Measurements from ENCODE around the gene UBASH3B. TPM values are rescaled to one million over a fixed set of nuclear protein-coding genes. Genes with fewer than 3 reads are reported as not detected.
A peak's percentile ranks its signal among the peaks of the same experiment; 100 is the strongest.
"Not testable (repeated sequence)": the region's sequence is repeated elsewhere in the genome, so short reads cannot be mapped to it uniquely, and the experiment has no call there.

The UBASH3B gene, protein sequence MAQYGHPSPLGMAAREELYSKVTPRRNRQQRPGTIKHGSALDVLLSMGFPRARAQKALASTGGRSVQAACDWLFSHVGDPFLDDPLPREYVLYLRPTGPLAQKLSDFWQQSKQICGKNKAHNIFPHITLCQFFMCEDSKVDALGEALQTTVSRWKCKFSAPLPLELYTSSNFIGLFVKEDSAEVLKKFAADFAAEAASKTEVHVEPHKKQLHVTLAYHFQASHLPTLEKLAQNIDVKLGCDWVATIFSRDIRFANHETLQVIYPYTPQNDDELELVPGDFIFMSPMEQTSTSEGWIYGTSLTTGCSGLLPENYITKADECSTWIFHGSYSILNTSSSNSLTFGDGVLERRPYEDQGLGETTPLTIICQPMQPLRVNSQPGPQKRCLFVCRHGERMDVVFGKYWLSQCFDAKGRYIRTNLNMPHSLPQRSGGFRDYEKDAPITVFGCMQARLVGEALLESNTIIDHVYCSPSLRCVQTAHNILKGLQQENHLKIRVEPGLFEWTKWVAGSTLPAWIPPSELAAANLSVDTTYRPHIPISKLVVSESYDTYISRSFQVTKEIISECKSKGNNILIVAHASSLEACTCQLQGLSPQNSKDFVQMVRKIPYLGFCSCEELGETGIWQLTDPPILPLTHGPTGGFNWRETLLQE
- 1 to 10 TPM; 1.8 to 6.6 (median 3.4) TPM for total RNA-seq

DNA sequence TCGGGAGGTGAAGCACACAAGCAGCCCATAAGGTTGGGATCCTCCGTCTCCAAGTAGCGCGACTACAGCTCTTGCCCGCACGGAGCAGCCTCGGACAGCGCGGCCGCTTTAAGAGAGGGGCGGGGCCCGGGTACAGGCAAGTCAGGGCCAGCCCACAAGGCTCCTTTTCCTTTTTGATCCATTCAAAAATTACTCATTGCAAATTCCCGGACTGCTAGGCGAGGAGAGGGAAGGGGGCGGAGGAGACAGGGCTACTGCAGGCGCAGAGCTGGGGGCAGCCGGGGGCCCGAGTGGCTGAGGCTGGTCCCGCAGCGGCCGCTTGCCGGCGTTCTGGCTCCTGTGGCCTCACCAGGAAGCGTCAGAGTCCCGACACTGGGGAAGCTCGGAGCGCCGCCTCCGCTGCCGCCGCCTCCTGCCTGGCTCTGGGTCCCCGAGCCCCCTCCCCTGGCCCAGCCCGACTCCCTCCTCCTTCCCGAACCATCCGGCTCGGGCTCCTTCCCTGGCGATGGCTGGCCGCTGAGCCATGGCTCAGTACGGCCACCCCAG lies at the start of gene UBASH3B:
UBASH3B (plus strand) TSS at position 196 of the 546 bp plus-strand sequence; CDS start at position 524, 328 bp downstream.
- Histone ChIP-seq H3K27ac (peak within 1 kb of the TSS; percentile 21 to 90 (median 88)), H3K36me3 (no peaks in the 10 kb centered on the region), H3K4me1 (peaks cover 0 to 16% (median 9%) of the 10 kb centered on the region in 3 donors), H3K9me3 (no peaks in the 10 kb centered on the region), H3K27me3 (peaks cover 21% of the 10 kb centered on the region), H3K4me3 (peak within 1 kb of the TSS; percentile 48 to 85)
- WGBS, 2 donors (ENCODE audit: low coverage in 1 of 2), result no CpG with 5 or more reads among the region's 39 CpGs
- peak; percentile 89 for ATAC-seq
- TF ChIP-seq, protein P1, sequence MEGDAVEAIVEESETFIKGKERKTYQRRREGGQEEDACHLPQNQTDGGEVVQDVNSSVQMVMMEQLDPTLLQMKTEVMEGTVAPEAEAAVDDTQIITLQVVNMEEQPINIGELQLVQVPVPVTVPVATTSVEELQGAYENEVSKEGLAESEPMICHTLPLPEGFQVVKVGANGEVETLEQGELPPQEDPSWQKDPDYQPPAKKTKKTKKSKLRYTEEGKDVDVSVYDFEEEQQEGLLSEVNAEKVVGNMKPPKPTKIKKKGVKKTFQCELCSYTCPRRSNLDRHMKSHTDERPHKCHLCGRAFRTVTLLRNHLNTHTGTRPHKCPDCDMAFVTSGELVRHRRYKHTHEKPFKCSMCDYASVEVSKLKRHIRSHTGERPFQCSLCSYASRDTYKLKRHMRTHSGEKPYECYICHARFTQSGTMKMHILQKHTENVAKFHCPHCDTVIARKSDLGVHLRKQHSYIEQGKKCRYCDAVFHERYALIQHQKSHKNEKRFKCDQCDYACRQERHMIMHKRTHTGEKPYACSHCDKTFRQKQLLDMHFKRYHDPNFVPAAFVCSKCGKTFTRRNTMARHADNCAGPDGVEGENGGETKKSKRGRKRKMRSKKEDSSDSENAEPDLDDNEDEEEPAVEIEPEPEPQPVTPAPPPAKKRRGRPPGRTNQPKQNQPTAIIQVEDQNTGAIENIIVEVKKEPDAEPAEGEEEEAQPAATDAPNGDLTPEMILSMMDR (IDR thresholded peaks at IDR 0.05), result peak in 1 of 4 experiments; percentile 17
- peak; percentile 57 for TF ChIP-seq POLR2AphosphoS5 (IDR thresholded peaks at IDR 0.05)
- TF ChIP-seq POLR2A (IDR thresholded peaks at IDR 0.05), result peak in 1 of 2 donors; percentile 12
- no peak for TF ChIP-seq EP300 (IDR thresholded peaks at IDR 0.05)

DNA sequence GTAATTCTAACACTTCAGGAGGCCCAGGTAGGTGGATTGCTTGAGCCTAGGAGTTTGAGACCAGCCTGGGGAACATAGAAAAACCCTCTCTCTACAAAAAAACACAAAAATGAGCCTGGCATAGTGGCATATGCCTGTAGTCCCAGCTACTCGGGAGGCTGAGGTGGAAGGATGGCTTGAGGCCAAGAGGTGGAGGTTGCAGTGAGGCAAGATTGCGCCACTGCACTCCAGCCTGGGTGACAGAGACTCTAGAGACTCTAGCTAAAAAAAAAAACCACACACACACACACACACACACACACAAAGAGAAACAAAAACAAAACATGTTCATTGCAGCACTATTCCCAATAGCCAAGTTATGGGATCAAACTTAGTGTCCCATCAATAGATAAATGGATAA lies 48.4 kb upstream of the UBASH3B start:
- not testable (repeated sequence) for H3K36me3 ChIP-seq, H3K27me3 ChIP-seq, H3K27ac ChIP-seq, H3K4me3 ChIP-seq, H3K9me3 ChIP-seq, ATAC-seq, H3K4me1 ChIP-seq
- WGBS, 2 donors (ENCODE audit: low coverage in 1 of 2), result 70 to 80% methylated on average over 2 of the region's 2 CpGs

DNA sequence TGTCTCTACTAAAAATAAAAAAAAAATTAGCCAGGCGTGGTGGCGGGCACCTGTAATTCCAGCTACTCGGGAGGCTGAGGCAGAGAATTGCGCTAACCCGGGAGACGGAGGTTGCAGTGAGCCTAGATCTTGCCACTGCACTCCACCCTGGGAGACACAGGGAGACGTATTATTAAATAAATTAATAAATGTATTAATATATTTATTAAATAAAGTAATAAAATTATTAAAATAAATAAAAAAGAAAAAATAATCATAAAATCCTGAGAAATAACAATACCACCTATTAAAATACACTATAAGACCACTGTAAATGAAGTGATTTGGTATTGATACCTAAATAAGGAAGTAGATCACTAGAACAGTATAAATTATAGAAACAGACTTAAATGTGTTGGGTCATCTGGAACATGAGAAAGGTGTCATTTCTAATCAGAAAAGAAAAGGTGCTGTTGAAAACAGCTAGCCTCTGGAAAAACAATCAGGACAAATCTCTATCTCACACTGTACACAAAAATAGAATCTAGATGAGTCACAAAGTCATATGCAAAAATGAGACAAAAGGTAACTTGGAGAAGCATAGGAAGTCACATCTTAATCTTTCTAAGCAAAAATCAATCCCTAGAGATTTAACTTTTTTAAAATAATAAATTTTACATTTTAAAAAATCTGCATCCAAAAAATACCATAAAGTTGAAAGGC lies 43.2 kb upstream of the UBASH3B start:
- ATAC-seq, result no peak
- H3K4me1 ChIP-seq, result no peaks in the 10 kb centered on the region
- H3K36me3 ChIP-seq, result no peaks in the 10 kb centered on the region
- H3K27ac ChIP-seq, result no peak overlapping the region
- TF ChIP-seq EP300 (IDR thresholded peaks at IDR 0.05) (no peak), POLR2A (IDR thresholded peaks at IDR 0.05) (no peak), POLR2AphosphoS5 (IDR thresholded peaks at IDR 0.05) (no peak)
- TF ChIP-seq, protein P1 (IDR thresholded peaks at IDR 0.05), result no peak
- no peak overlapping the region for H3K4me3 ChIP-seq
- H3K9me3 ChIP-seq, result no peaks in the 10 kb centered on the region
- WGBS, 2 donors (ENCODE audit: low coverage in 1 of 2), result 95% methylated on average over 7 of the region's 7 CpGs
- H3K27me3 ChIP-seq, result no peaks in the 10 kb centered on the region

- H3K27me3 ChIP-seq, result no peaks in the 10 kb centered on the region
- WGBS, 2 donors (ENCODE audit: low coverage in 1 of 2), result 38% methylated on average over 3 of the region's 4 CpGs; no CpG with 5 or more reads in 1 of the 2 donors
- no peaks in the 10 kb centered on the region for H3K4me1 ChIP-seq
- H3K9me3 ChIP-seq, result peaks cover 0 to 8% (median 0%) of the 10 kb centered on the region in 3 donors
- H3K27ac ChIP-seq, result no peak overlapping the region
- no peak for ATAC-seq
- H3K4me3 ChIP-seq, result no peak overlapping the region
- H3K36me3 ChIP-seq, result no peaks in the 10 kb centered on the region
- TF ChIP-seq, protein P1 (IDR thresholded peaks at IDR 0.05), result no peak
- TF ChIP-seq POLR2AphosphoS5 (IDR thresholded peaks at IDR 0.05), result no peak
- TF ChIP-seq POLR2A (IDR thresholded peaks at IDR 0.05), result no peak
- TF ChIP-seq EP300 (IDR thresholded peaks at IDR 0.05), result no peak
These were observed 38.8 kb upstream of the UBASH3B start for GRCh38 chr11:122616718-122617117.

GRCh38 chr11:122617297-122617696 lies 38.2 kb upstream of the UBASH3B start:
- no peaks in the 10 kb centered on the region for H3K4me1 ChIP-seq
- WGBS, 2 donors (ENCODE audit: low coverage in 1 of 2), result 60 to 100% methylated on average over 1 to 2 of the region's 5 CpGs
- TF ChIP-seq EP300 (IDR thresholded peaks at IDR 0.05) (no peak), POLR2A (IDR thresholded peaks at IDR 0.05) (no peak), POLR2AphosphoS5 (IDR thresholded peaks at IDR 0.05) (no peak)
- TF ChIP-seq, protein P1 (IDR thresholded peaks at IDR 0.05), result no peak
- H3K4me3 ChIP-seq, result no peak overlapping the region
- no peak overlapping the region for H3K27ac ChIP-seq
- H3K9me3 ChIP-seq, result peaks cover 0 to 8% (median 0%) of the 10 kb centered on the region in 3 donors
- no peaks in the 10 kb centered on the region for H3K36me3 ChIP-seq
- H3K27me3 ChIP-seq, result no peaks in the 10 kb centered on the region
- no peak for ATAC-seq

Measured in gastroesophageal sphincter (tissue), 4 donors.